K562 (cell line): Measurements from ENCODE around the gene AGAP1.

Source experiments
- BMI1 ChIP-seq: fragments of 150-350 bp; IDR thresholded peaks from 2 replicates; pipeline ENCODE4 v1.6.1; 2014; ENCODE audit warnings: low read length
- EZH2 ChIP-seq: IDR thresholded peaks from 2 replicates; pipeline ENCODE4 v1.6.1; 2012; ENCODE audit warnings: low read depth, mild to moderate bottlenecking, inconsistent platforms, low read length, borderline replicate concordance
- GATA2 ChIP-seq: sonication (generic); formaldehyde crosslinking; IDR thresholded peaks from 2 replicates; pipeline ENCODE4 v1.4.0; 2020; ENCODE audit warnings: mild to moderate bottlenecking, missing genetic modification reagents
- JUND ChIP-seq, 2 experiments: IDR thresholded peaks; 2 replicates in 1 of 2; 3 replicates in 1 of 2; pipeline ENCODE4 v1.6.1; 2011; ENCODE audit warnings: borderline replicate concordance in 2 of 2, low read depth in 2 of 2, low read length in 2 of 2, improper control_type of control experiment in 1 of 2, missing biosample characterization in 1 of 2, missing genetic modification characterization in 1 of 2, missing genetic modification reagents in 1 of 2
- KDM2B ChIP-seq: fragments of 250-450 bp; sonication (Bioruptor Pico); IDR thresholded peaks from 2 replicates; pipeline ENCODE4 v1.8.0; 2021; ENCODE audit warnings: mild to moderate bottlenecking, moderate library complexity
- NFE2L1 ChIP-seq: fragments of 450-650 bp; IDR thresholded peaks from 2 replicates; pipeline ENCODE4 v1.6.1; 2016; ENCODE audit warnings: missing genetic modification characterization, low read depth, mild to moderate bottlenecking, missing compliant biosample characterization, moderate library complexity, borderline replicate concordance
- POLR2A ChIP-seq: fragments of 450-650 bp; conservative IDR thresholded peaks from 2 replicates; pipeline ENCODE4 v1.6.1; 2016
- RAD21 ChIP-seq, 2 experiments: fragments of 250-450 bp in 1 of 2; fragments of 450-650 bp in 1 of 2; sonication (Bioruptor Pico) in 1 of 2; formaldehyde crosslinking in 1 of 2; IDR thresholded peaks in 1 of 2; conservative IDR thresholded peaks in 1 of 2; 2 replicates each; pipeline versions ENCODE4 v1.4.0 to v1.8.0; 2020 to 2022; ENCODE audit warnings: mild to moderate bottlenecking in 2 of 2, moderate library complexity in 1 of 2
- ZNF174 ChIP-seq: fragments of 250-450 bp; sonication (Bioruptor Pico); IDR thresholded peaks from 2 replicates; pipeline ENCODE4 v1.4.0; 2020; ENCODE audit warnings: mild to moderate bottlenecking
- ZNF316 ChIP-seq: fragments of 450-650 bp; IDR thresholded peaks from 2 replicates; pipeline ENCODE4 v1.6.1; 2016
- ZNF717 ChIP-seq: fragments of 250-450 bp; sonication (Bioruptor Pico); IDR thresholded peaks from 2 replicates; pipeline ENCODE4 v1.5.0; 2021
- TF ChIP-seq, protein P1 (sequence below), 3 experiments: IDR thresholded peaks in 2 of 3; conservative IDR thresholded peaks in 1 of 3; 2 replicates each; pipeline ENCODE4 v1.5.1; 2011 to 2012; ENCODE audit warnings: low read length in 3 of 3, mild to moderate bottlenecking in 3 of 3, control low read depth in 2 of 3, improper control_type of control experiment in 1 of 3, inconsistent platforms in 1 of 3, low read depth in 1 of 3, mixed read lengths in 1 of 3, moderate library complexity in 1 of 3; ENCODE audit not compliant: insufficient read depth in 2 of 3
- TF ChIP-seq, protein P2 (sequence below): fragments of 250-450 bp; sonication (Bioruptor Pico); IDR thresholded peaks from 2 replicates; pipeline ENCODE4 v1.8.0; 2021; ENCODE audit warnings: moderate library complexity, mild to moderate bottlenecking, inconsistent platforms
- TF ChIP-seq, protein P3 (sequence below): sonication (generic); formaldehyde crosslinking; IDR thresholded peaks from 2 replicates; pipeline ENCODE4 v1.8.1; 2022; ENCODE audit warnings: missing genetic modification reagents

DNA sequence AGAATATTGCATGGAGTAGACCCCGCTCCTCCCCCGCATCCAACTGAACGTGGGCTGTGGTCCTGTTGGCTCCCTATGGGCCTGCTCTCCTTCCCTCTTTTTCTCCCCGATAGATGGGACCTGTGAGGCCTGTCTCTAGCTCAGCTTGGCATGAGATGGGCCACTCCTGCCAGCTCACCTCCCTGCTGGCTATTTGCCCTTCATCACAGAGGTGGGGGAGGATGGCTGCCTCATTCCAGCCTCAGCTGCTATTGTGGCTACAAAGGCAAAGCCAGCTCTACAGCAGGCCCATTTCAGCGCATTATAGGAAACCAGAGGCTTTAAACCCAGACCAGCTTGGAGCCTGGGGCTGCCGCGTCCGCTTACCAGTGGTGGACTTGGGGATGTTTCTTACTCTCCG, 360.4 kb downstream of the AGAP1 start:
- TF ChIP-seq POLR2A (no peak), GATA2 (CRISPR knock-in tag) (no peak), RAD21 (CRISPR knock-in tag; conservative IDR thresholded peaks at IDR 0.05 in 1 of 2, IDR thresholded peaks at IDR 0.05 in 1 of 2) (no peak), ZNF717 (CRISPR knock-in tag) (no peak), NFE2L1 (tag) (no peak), EZH2 (no peak), ZNF174 (CRISPR knock-in tag) (no peak), ZNF316 (no peak), JUND (IDR thresholded peaks at IDR 0.05; ENCODE audit: borderline replicate concordance, low read depth, low read length) (no peak), JUND (tag; IDR thresholded peaks at IDR 0.05; ENCODE audit: borderline replicate concordance, low read depth, low read length) (no peak), KDM2B (CRISPR knock-in tag) (no peak), BMI1 (no peak)
- TF ChIP-seq, protein P1, sequence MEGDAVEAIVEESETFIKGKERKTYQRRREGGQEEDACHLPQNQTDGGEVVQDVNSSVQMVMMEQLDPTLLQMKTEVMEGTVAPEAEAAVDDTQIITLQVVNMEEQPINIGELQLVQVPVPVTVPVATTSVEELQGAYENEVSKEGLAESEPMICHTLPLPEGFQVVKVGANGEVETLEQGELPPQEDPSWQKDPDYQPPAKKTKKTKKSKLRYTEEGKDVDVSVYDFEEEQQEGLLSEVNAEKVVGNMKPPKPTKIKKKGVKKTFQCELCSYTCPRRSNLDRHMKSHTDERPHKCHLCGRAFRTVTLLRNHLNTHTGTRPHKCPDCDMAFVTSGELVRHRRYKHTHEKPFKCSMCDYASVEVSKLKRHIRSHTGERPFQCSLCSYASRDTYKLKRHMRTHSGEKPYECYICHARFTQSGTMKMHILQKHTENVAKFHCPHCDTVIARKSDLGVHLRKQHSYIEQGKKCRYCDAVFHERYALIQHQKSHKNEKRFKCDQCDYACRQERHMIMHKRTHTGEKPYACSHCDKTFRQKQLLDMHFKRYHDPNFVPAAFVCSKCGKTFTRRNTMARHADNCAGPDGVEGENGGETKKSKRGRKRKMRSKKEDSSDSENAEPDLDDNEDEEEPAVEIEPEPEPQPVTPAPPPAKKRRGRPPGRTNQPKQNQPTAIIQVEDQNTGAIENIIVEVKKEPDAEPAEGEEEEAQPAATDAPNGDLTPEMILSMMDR (IDR thresholded peaks at IDR 0.05 in 2 of 3, conservative IDR thresholded peaks at IDR 0.05 in 1 of 3; ENCODE audit: insufficient read depth in 2 of 3, low read depth in 1 of 3, low read length in 3 of 3), result no peak
- TF ChIP-seq, protein P2, sequence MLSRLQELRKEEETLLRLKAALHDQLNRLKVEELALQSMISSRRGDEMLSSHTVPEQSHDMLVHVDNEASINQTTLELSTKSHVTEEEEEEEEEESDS, result no peak
- TF ChIP-seq, protein P3, sequence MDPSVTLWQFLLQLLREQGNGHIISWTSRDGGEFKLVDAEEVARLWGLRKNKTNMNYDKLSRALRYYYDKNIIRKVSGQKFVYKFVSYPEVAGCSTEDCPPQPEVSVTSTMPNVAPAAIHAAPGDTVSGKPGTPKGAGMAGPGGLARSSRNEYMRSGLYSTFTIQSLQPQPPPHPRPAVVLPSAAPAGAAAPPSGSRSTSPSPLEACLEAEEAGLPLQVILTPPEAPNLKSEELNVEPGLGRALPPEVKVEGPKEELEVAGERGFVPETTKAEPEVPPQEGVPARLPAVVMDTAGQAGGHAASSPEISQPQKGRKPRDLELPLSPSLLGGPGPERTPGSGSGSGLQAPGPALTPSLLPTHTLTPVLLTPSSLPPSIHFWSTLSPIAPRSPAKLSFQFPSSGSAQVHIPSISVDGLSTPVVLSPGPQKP, result no peak
